ENCODE results near the gene NPIPA7. TPM values are rescaled to one million over a fixed set of nuclear protein-coding genes. Genes with fewer than 3 reads are reported as not detected.
"Not testable (repeated sequence)": the region's sequence is repeated elsewhere in the genome, so short reads cannot be mapped to it uniquely, and the experiment has no call there.

Gene NPIPA7
- total and polyA plus RNA-seq, 3 donors from 2014 or later: 11.7 to 19.8 (median 13.9) TPM

DNA sequence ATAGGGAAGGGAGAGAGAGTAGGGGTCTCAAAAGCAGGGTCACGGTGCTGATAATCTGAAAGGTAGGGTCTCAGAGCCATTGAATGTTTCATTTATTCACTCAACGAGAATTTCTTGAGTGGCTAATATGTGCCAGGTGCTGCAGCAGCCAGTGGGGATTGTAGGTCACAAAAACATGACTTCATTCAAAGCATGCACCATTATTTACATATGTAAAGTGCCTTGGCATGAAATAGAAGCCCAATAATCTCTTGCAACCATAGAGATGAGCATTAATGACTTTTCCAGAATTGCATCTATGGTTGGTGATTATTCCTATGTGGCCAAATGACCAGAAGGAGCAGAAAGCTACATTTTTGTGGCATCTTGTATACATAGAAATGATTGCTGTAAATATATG, 46.2 kb downstream of the NPIPA7 start:
- H3K27me3 ChIP-seq; DNase-seq; H3K36me3 ChIP-seq (ENCODE audit: low read depth, missing control alignments); intact Hi-C loops (cut with DNase I; ENCODE audit: low total_unique reads); H3K4me3 ChIP-seq; H3K27ac ChIP-seq; H3K9me3 ChIP-seq; H3K4me1 ChIP-seq: not testable (repeated sequence)
- no CpG with 5 or more reads among the region's 2 CpGs for WGBS, 2 donors

DNA sequence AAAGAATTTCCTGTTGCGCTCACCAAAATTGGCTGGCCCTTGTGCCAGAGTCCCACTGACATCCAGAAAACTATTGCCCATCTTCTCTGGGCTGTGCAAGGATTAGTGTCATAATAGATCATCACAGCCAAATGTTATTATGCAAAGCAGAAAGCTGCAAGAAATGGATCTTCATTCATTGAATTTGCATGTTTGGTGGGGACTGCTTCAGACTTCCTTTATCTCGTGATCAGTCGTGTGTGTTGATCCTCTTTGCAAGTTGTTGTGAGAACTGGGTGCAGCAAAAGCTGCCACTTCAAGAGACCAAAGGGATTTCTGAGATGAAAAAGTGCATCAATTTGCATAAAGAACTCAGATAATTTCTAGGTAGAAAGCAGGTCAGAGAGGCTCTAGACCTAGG, 52.2 kb downstream of the NPIPA7 start:
- H3K9me3 ChIP-seq; H3K4me1 ChIP-seq; H3K36me3 ChIP-seq (ENCODE audit: low read depth, missing control alignments); DNase-seq; H3K27me3 ChIP-seq; H3K4me3 ChIP-seq; H3K27ac ChIP-seq; intact Hi-C loops (cut with DNase I; ENCODE audit: low total_unique reads): not testable (repeated sequence)
- 31 to 68% methylated on average over 2 of the region's 3 CpGs for WGBS, 2 donors

DNA sequence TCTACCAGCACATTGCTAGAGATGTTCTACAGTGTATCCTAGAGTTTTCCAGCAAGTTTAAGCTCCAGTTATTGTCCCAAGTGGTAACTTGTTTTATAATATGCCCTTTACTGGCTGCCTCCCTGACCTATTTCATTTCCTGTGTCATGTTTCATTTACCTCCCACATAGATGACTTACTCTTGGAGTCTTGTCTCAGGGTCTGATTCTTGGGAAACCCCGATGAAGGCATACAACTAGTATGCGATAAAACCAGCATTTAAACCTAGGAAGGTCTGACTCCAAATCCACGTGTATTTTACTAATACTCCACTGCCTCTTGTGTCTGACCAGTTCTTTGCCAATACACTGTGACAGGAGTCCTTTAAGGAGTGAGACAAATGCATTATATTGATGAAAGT, 55.8 kb downstream of the NPIPA7 start:
- H3K27ac ChIP-seq; DNase-seq; H3K27me3 ChIP-seq; H3K4me3 ChIP-seq; intact Hi-C loops (cut with DNase I; ENCODE audit: low total_unique reads); H3K36me3 ChIP-seq (ENCODE audit: low read depth, missing control alignments); H3K9me3 ChIP-seq; H3K4me1 ChIP-seq: not testable (repeated sequence)
- WGBS, 2 donors: 71 to 90% methylated on average over 2 to 3 of the region's 3 CpGs

DNA sequence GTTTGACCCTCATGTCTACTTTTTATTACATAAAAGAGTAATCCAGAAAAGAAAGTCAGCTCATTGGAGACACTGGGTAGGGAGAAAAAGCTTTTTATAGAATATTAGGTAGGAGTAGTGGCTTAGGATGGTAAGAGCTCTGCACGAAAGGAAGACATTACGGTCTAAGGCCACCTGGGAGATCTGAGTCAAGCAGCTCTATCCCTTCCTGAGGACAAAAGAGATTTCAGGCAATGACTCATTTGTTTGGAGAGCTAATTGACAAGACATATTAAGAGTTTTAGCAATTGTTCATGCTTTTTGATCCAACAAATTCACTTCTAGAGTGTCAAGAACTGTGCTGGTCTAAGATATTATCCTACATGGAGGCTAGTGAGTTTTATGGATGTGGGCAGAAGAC, 62.5 kb downstream of the NPIPA7 start:
- H3K36me3 ChIP-seq (ENCODE audit: low read depth, missing control alignments); H3K9me3 ChIP-seq; H3K27me3 ChIP-seq; intact Hi-C loops (cut with DNase I; ENCODE audit: low total_unique reads); H3K4me3 ChIP-seq; H3K4me1 ChIP-seq; H3K27ac ChIP-seq; DNase-seq: not testable (repeated sequence)
- WGBS, 2 donors: 86 to 90% methylated on average over 1 to 2 of the region's 2 CpGs

Small RNA genes lying within 50 kb of the gene (microRNA-seq; reads per million reads assigned to microRNA genes)
- gene MIR6511A3 (ENCODE audit: borderline number of aligned reads in 2 of 2, borderline replicate concordance in 1 of 2) (0 reads per million in 2 donors), gene MIR6770-2 (ENCODE audit: borderline number of aligned reads in 2 of 2, borderline replicate concordance in 1 of 2) (0 reads per million in 2 donors)

Small RNA genes lying within 50 kb of the gene (small RNA-seq; reads per million reads assigned to genes)
- 0 reads per million in 2 donors for gene AC138969.3
- 0 reads per million in 2 donors for gene MIR6511A3
- gene MIR6770-2: 0 reads per million in 2 donors

Other genes starting within 250 kb of the NPIPA7 start
- 1 to 10 TPM in 1 of 2 donors, under 1 TPM in 1; 0.87 to 1.0 TPM for gene ABCC6, start 155.6 kb upstream of the NPIPA7 start, total RNA-seq
- 1.5 TPM for gene ABCC6, start 155.6 kb upstream of the NPIPA7 start, polyA plus RNA-seq (ENCODE audit: insufficient read depth, low read depth, low replicate concordance)
- 10 to 100 TPM; 30.1 to 91.3 TPM for gene NOMO3, start 146.6 kb upstream of the NPIPA7 start, total RNA-seq
- 30.0 TPM for gene NOMO3, start 146.6 kb upstream of the NPIPA7 start, polyA plus RNA-seq (ENCODE audit: insufficient read depth, low read depth, low replicate concordance)

Data from testis (tissue), 3 donors.